NK-92 (cell line): ENCODE measurements around the gene TMEM72.

ENCODE experiments used
- DNase-seq: peaks from one replicate; lab custom pipeline; 2025; ENCODE audit not compliant: unreplicated experiment; lab: John Stamatoyannopoulos, UW

TMEM72 gene

DNA sequence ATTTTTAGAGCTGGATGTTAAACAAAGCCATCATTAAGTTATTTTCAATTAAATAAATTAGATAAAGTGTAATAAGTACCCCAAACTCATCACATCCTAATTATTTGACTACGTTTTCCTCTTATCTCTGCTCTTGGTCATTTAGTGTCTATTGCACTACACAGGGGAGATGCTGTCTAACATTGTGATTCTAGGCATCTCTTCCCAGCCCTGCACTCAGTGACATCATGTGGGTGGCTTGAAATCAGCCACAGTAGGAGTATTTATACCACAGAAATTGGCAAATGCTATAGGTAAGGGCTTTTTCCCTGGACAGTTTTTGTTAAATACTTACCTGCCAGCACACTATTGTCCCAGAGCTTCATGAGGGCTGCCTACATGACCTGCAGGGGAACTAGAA lies 21.3 kb upstream of the TMEM72 start:
- DNase-seq: no peak

DNA sequence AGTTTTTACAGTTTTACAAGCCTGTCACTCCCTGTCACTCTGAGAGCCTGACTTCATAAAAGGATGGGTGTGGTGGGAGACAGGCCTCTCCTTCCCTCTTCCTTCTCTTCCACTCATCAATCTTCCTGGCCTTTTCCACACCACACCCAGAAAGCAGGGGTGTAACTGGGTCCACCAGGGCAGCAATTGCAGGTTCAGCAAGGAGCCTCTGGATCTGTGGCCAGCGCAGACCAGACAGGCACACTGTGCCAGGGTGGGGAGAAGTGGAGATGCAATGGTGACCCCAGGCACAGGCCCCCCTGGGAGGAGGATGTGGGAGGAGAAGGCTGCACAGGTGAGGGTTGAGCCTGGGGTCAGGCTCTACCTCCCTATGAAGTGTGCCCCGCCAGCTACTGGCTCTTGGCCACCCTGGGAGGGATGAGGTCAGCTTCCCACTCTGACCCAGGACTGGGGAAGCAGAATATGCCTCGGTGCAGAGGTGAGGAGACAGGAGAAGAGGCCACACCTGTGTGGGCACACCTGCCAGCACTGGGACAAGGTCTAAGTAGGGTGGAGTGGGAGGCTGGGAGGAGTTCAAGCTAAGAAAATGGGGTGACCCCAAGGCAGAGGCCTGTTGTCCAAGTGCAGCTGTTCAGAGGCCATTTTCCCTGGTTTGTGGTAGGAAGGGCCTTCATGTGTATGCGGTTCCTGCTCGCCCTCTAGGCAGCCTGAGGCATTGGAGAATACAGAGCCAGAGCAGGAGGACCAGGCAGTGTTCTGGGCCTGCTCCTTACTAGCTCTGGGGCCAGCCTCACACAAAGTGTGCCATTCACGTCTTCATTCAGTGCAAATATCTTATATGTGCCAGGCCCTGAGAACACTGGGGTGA lies 20.2 kb upstream of the TMEM72 start:
- no peak for DNase-seq

- DNase-seq: no peak
Measured at GRCh38 chr10:44891721-44892120, 19.4 kb upstream of the TMEM72 start.

DNA sequence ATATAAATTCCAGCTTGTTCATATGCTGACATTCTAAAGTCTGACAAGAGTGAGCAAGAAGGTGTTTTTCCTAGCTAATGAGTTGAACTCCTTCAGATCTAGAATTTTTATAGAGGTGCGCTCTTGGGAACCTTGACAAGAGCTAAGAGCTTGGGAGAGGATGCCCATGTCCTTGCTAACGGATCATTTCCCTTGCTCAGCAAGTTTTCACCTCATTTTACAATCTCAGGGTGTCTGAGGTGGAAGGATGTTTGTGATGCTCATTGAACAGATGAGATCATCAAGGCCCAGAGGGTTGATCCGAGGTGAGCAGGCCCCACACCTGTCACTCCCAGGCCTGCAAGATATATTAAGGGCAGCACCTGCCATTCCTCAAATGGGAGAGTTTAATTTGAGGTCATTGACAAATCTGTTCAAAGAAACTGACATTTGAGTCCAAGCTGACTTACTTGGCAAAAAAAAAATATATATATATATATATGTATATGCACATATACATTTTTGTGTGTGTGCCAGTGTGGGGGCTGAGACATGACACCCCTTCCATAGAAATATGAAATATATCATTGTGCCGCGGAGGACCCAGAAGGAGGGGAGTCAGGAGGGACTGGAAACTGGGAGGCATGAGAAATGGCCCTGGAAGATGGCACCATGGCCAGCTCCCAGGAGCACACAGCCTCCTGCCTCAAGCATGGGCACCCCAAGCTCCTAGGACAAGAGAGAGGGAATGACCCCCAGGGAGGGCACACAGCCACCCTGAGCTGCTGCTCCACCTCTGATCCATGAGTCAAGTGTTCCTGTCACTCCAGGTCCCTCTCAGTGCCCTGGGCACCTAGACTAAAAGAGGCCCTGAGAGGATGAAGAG lies 17.3 kb upstream of the TMEM72 start:
- no peak for DNase-seq

DNA sequence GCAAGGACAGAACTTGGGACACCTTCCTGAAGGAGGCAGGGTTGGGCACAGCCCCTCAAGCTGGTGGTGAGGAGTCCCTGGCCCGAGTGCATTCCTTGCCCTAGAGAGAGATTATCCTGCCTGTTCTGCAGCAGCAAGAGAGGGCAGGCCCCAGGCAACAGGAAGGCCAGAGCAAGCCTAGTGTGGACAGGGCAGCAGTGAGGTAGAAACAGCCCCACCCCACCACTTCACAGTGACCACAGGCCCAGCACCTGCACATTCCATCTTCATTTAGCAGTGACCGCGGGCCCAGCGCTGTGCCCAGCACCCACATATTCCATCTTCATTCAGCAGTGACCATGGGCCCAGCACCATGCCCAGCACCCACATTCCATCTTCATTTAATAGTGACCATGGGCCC lies 16.4 kb upstream of the TMEM72 start:
- DNase-seq: no peak

DNA sequence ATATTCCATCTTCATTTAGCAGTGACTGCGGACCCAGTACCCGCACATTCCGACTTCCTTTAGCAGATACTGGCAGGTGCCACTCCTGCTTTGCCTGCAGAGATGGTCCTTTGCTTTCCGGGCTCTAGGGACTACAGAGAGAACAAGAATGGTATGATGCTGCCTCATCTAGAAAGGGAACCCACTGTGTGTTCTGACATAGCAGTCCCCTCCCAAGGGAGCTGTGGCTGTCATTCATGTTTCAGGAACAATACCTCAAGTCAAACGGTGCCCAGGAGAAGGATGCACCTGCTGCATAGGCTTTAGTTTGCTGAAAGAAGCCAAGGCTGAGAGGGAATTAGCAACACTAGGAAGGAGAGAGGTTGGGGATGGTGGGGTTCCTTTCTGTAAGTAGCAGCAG lies 15.9 kb upstream of the TMEM72 start:
- DNase-seq: no peak

DNA sequence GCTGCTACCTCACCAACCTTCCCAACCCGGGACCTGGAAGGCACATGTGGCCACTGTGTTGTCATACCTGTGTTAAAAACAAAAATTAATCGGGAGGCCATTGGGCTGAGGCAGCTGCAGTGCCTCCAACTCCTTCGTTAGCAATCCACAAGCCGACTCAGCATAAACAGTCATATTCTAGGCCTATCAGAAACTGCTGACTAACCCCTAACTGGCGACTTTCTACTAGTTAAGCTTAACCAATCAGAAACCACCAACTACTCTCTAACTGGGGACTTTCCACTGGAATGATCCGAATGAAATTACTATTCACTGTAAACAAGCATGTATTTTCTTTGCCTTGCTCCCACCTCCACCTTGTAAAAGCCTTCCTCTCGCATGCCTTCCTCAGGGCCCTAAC lies 14.1 kb upstream of the TMEM72 start:
- no peak for DNase-seq

- DNase-seq: no peak
Measured at GRCh38 chr10:44898665-44899064, 12.5 kb upstream of the TMEM72 start.

DNA sequence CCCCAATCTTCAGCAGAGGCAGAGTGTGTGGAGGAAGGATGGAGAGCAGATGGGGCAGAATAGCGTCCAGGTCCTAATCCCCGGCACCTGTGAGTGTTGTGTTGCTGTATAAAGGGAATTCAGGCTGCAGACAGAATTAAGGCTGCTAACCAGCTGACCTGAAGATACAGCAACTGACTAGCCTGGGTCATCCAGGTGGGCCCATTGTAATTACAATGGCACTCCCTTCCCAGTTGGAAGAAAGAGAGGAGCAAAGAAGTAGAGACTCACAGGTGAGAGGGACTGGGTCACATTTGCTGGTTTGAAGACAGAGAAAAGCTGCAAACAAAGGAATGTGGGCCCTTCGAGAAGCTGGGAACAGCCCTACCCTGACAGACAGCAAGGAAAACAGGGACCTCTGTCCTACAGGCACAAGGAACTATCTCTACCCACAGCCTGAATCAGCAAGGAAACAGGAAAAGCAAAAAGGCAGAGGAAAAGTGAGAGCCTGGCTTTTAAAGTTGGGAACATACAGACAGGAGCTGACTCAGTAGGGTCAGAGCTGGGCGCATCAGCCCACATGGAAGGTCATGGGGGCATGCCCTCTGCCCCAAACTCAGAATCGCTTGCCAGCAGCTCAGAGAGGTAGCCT lies 11.6 kb upstream of the TMEM72 start:
- no peak for DNase-seq

DNA sequence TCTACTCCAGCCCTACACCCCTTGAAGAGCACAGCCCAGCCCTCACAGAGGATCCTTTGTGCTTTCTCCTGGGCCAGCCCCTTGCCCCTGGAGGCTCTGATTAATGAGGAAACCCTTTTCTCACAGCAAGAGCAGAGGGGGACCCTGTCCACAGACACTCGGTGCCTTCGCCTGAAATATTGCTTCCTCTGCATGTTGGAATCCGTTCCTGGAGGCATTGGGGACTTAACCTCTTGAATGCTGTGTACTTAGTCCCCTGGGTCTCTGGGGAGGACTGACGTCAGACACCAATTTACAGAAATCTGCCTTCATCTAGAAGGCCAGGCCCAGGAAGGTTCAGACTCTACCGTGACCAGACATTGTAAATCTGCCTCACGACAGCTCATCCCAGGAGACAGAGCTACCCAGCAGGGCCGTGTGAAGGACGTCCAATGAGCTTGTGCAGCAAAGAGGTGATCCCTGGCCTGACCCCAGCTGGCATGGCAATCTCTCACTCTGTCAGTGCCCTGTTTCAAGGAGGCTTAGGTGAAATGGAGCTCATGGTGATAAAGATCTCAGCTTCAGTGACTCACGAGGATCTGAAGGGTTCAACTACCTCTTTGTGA lies 8.1 kb upstream of the TMEM72 start:
- DNase-seq: no peak

DNA sequence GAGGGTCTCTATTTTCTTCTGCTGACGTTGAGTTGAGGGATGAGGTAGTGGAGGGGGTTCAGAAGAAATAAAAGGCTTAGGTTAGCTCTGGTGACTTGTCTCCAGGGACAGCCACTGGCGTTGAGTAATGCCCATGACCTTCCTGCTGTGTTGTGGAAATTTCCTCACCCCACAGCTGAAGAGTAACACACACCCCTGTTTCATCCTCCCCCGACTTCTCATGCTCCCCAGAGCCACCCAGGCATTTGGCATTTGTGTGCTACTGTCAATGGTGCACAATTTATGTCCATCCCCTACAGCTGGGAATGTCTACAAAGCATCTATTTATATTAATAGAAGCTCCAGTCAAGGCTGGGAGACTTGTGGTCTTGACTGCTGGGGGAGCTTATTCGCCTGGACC lies 4.7 kb upstream of the TMEM72 start:
- no peak for DNase-seq

DNA sequence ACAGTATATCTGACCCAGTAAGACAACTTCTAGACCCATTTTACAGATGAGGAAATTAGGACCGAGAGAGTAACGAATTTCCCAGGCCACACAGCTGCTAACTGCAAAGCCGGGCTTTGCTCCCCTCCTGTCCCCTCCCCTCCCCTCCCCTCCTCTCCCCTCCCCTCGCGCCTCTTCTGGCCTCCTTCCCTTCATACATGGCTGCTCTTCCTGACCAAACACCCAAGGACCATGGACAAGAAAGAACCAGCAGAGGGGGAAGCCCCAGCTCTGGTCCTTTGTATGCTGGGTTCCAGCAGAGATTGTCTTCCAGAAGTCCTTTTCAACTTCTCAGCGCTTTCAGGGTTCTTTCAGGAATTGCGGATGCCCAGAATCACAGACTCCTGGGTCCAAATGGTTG lies 3.6 kb upstream of the TMEM72 start:
- DNase-seq: no peak

GRCh38 chr10:44908066-44908749 lies 2.9 kb upstream of the TMEM72 start:
- no peak for DNase-seq

GRCh38 chr10:44908936-44909630 lies 2.1 kb upstream of the TMEM72 start:
- no peak for DNase-seq

DNA sequence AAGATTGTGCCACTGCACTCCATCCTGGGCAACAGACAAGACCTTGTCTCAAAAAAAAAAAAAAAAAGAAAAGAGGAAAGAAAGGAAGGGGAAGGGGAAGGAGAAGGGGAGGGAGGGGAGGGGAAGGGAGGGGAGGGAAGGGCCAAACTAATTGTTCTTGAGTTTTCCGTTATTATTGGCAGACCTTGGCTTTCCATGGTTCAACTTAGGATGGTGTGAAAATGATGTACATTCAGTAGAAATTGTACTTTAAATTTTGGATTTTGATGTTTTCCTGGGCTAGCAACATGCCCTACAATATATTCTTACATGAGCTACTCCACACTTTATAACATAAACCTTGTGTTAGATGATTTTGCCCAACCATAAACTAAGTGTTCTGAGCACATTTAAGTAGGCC lies 1.2 kb upstream of the TMEM72 start:
- no peak for DNase-seq

- DNase-seq: no peak
Measured at GRCh38 chr10:44910602-44911001, 535 bp upstream of the TMEM72 start.

GRCh38 chr10:44911951-44912350 lies 814 bp downstream of the TMEM72 start:
- DNase-seq: no peak

DNA sequence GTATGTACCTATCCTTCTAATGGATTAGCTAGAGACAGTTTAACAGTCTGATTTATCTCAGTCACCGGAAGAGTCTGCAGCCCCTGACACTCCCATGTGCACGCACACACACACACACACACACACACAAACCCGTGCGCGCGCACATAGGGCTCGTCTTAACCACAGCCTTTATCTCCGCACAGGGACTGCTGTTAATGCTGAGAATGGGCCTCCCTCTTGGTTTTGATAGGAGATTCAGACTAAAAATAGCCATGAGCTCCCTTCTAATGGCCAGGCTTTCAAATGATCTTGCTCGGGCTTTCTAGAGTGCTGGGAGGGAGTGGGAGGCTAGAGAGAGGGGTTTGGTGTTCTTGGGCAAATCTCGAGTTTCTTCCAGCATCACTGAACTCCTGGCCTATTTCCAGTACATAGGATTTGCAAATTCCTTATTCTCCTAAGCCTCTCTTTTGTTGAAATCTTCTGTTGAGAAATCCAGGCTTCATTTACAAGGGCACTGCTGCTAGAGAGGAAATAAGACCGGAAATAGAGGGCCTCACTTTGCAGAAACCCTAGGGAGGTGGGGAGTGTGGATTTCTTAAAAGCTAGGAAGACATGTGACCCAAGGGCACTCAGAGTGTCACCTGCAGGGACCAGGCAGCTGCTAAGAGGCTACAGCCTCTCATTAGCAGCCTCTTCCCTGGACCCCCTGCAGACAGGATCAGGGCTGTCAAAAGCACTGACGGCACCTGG lies 2.4 kb downstream of the TMEM72 start:
- DNase-seq: no peak

DNA sequence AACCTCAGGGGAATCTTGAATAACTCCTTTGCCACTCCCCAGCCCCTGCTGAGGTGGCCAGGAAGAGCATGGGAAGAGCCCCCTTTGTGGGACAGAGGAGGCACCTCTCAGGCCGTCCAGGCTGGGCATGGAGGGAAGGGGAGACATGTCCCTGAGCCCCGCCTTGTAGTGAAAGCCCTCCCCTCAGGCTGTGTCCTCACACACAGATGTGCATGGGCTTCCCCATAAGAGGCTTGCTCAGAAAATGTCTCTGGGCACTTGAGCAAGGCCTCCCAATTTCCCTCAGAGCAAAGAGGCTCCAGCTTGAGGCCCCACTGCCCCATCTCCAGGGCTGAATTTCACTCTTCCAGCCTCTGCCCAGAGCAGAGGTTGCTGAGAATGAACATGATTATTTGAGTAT lies 3.8 kb downstream of the TMEM72 start:
- DNase-seq: no peak

DNA sequence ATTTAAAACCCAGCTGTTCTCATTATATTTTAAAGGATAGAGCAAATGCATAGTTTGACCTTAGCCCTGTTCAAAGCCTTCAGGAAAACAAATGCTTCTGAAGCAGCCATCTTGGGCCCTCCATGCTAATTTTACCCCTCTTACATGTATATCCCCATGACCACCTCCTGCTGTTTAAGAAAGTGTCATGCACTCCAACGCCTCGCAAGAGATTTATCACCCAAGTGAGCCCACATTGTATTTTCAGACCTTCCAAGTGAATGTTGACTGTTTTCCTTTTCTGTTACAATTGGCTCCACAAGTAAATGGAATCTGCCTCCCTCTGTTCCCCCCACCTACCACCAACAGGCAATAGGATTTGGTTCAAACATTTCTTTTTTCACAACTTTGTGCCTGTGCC lies 5.3 kb downstream of the TMEM72 start:
- DNase-seq: no peak
